Endothelial cell of umbilical vein (primary cell): Measurements from ENCODE around the gene MAGI1.

Experiments used
- EZH2 ChIP-seq: IDR thresholded peaks from 2 replicates; pipeline ENCODE4 v1.6.1; 2012; ENCODE audit warnings: borderline replicate concordance, low read depth, mild to moderate bottlenecking, moderate library complexity, low read length, inconsistent platforms; ENCODE audit not compliant: severe bottlenecking
- FOS ChIP-seq: IDR thresholded peaks from 2 replicates; pipeline ENCODE4 v1.6.1; 2011; ENCODE audit warnings: mild to moderate bottlenecking, low read length, moderate library complexity, borderline replicate concordance; ENCODE audit not compliant: insufficient read depth
- GATA2 ChIP-seq: IDR thresholded peaks from 2 replicates; pipeline ENCODE4 v1.7.0; 2011; ENCODE audit warnings: low read depth, mild to moderate bottlenecking, moderate library complexity, mixed read lengths, low read length; ENCODE audit not compliant: insufficient read length, insufficient read depth
- JUN ChIP-seq: IDR thresholded peaks from 2 replicates; pipeline ENCODE4 v1.6.1; 2011; ENCODE audit warnings: borderline replicate concordance, low read depth; ENCODE audit not compliant: insufficient read length, insufficient read depth
- MYC ChIP-seq: IDR thresholded peaks from one replicate; pipeline ENCODE4 v1.6.1; 2011; ENCODE audit warnings: mild to moderate bottlenecking, low read depth, low read length
- POLR2A ChIP-seq: IDR thresholded peaks from 2 replicates; pipeline ENCODE4 v1.6.1; 2012; ENCODE audit warnings: low read depth, mild to moderate bottlenecking, control low read depth, low read length
- POLR2AphosphoS5 ChIP-seq: IDR thresholded peaks from 2 replicates; pipeline ENCODE4 v1.6.1; 2012; ENCODE audit warnings: low read depth, mild to moderate bottlenecking, control low read depth, low read length, moderate library complexity; ENCODE audit not compliant: insufficient read depth
- TF ChIP-seq, protein P1 (sequence below), 2 donors: IDR thresholded peaks; 1 replicate in 1 of 2; 2 replicates in 1 of 2; pipeline ENCODE4 v1.5.1; 2011; ENCODE audit warnings: low read length in 2 of 2, mild to moderate bottlenecking in 2 of 2, moderate library complexity in 2 of 2, control low read depth in 1 of 2, inconsistent platforms in 1 of 2, low read depth in 1 of 2; ENCODE audit not compliant: insufficient read depth in 1 of 2; ENCODE audit errors: extremely low read depth in 1 of 2
- TF ChIP-seq, protein P2 (sequence below): IDR thresholded peaks from 2 replicates; pipeline ENCODE4 v1.6.1; 2011; ENCODE audit not compliant: insufficient read depth, insufficient read length

DNA sequence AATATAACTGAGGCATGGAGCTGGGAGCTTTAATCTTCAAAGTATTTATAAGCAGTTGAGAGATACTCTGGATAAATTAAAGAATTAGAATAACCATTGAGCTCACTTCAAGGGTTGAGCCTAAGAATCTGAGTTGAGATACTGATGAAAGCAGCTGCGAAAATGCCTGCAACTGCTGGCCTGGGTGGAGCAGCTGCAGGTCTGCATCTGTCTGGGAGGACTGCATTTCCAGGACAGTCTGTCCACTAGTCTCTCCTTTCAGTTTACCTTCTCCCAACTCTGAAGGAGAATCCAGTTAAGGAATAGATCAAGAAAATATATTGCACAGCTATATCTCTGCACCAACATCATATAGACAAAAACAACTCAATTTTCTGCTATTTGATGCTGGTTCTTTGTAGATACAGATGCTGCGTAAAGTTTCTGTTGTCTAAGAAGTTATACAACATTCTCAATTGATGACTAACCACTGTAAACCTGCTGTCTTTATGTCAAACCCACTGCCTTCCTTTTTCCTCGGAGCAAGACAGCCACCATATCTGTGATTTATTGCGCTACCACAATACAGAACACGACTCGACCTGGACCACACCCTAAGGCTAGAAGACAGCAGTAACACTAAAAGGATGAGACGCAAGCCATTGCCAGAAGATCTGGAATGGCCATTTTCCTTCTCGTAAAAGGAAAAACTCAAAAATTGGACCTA, 245.1 kb downstream of the MAGI1 start:
- no peak for TF ChIP-seq POLR2A
- TF ChIP-seq EZH2, result no peak
- TF ChIP-seq, protein P1, sequence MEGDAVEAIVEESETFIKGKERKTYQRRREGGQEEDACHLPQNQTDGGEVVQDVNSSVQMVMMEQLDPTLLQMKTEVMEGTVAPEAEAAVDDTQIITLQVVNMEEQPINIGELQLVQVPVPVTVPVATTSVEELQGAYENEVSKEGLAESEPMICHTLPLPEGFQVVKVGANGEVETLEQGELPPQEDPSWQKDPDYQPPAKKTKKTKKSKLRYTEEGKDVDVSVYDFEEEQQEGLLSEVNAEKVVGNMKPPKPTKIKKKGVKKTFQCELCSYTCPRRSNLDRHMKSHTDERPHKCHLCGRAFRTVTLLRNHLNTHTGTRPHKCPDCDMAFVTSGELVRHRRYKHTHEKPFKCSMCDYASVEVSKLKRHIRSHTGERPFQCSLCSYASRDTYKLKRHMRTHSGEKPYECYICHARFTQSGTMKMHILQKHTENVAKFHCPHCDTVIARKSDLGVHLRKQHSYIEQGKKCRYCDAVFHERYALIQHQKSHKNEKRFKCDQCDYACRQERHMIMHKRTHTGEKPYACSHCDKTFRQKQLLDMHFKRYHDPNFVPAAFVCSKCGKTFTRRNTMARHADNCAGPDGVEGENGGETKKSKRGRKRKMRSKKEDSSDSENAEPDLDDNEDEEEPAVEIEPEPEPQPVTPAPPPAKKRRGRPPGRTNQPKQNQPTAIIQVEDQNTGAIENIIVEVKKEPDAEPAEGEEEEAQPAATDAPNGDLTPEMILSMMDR (IDR thresholded peaks at IDR 0.05; ENCODE audit: extremely low read depth in 1 of 2, insufficient read depth in 1 of 2, low read depth in 1 of 2, low read length in 2 of 2), result no peak
- TF ChIP-seq POLR2AphosphoS5, result no peak
- TF ChIP-seq JUN, result no peak
- no peak for TF ChIP-seq MYC
- TF ChIP-seq GATA2, result no peak
- TF ChIP-seq FOS, result no peak
- TF ChIP-seq, protein P2, sequence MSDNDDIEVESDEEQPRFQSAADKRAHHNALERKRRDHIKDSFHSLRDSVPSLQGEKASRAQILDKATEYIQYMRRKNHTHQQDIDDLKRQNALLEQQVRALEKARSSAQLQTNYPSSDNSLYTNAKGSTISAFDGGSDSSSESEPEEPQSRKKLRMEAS, result no peak
